NCI-H128 (cell line): ENCODE results near the gene FGF12.

Source experiments
- DNase-seq: peaks from one replicate; lab custom pipeline; 2025; ENCODE audit not compliant: unreplicated experiment; lab: John Stamatoyannopoulos, UW

FGF12 gene

GRCh38 chr3:192687488-192688152 is 39.7 kb downstream of the FGF12 start:
- no peak for DNase-seq

GRCh38 chr3:192685801-192686200 is 41.5 kb downstream of the FGF12 start:
- no peak for DNase-seq

DNA sequence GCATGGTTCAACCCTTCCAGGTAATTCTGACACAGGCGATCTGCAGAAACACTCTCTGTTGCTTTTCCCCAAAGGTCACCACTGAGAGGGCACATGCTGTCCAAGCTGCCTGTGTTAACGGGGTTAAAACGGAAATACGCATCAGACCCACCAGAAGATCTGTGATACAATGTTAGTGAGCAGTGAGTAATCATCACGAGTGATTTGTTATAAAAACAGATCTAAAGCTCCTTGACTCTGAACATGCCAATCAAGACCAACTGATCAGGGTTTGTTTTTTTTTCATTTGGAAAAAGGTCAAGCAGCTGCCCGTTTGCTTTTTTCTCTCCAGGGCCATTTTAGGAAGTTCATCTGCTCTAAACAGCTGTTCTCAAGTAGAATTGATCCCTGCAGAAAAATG is 43.2 kb downstream of the FGF12 start:
- no peak for DNase-seq

- DNase-seq = no peak
These were observed 51.2 kb downstream of the FGF12 start for GRCh38 chr3:192675958-192676649.

DNA sequence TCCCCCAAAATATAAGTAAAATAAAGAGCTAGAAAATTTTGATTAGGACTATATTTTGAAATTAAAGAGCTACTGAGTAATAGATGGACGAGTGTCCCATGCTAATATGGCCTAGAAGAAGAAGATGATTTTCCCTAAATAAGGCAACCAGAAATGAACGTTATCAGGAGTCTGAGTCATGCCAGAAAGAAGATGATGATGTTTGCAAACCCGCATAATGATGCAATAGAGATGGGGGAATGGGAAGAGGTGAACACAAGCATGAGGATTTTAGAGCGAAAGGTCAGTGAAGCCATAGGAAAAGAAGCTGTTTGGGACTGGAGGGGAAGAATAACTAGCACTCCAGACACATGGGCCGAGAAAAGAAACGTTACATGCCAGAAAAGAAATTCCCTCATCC is 71.7 kb downstream of the FGF12 start:
- DNase-seq = no peak

GRCh38 chr3:192655040-192655439 is 72.3 kb downstream of the FGF12 start:
- DNase-seq = no peak

- no peak for DNase-seq
These were observed 73.5 kb downstream of the FGF12 start for GRCh38 chr3:192653862-192654261.

DNA sequence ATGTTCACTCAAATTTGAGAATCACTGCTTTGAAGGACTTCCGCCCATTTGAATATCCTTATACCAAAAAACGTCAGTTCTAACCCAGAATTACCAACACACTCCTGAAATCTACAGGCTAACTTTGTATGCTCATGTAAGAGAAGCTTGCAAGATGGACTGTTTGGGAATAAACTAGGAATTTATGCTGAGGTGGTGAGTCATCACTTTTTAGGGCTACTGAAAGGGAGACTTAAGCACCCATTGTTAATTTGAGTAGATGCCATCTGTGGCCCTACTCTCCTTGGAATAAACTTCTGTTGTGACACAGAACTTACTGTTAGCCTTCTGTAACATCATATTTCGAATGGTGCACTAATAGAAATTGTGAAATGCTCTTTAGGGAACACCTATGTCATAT is 74.6 kb downstream of the FGF12 start:
- DNase-seq = no peak

DNA sequence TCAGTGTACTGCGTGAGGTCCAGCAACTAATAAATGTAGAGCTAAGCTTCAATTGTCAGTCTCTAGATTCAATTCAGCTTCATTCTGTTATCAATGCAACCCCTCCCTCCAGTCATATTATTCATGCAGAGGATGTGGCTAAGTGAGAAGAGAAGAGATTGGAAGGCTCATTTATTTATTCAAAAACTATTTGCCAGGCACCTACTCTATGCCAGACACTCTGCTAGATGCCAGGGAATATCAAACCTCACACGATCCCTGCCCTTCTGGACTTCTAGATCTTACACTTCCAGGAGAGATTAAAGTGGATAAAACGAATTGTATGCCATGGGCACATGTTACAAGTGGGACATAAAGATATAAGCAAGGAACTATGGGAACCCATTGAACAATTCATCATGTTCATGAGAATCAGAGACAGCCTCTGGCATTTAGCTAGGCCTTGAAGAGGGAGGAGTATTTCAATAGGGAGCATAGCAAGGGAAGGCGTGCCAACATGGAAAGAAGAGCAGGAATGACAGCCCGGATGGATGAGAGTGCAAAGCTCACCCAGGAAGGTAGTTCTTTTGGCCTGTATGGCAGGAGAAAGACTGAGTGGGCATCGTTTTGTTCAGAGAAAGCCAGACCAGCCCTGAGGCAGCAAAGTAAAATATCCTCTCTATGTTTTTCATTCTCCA is 75.4 kb downstream of the FGF12 start:
- DNase-seq = no peak

DNA sequence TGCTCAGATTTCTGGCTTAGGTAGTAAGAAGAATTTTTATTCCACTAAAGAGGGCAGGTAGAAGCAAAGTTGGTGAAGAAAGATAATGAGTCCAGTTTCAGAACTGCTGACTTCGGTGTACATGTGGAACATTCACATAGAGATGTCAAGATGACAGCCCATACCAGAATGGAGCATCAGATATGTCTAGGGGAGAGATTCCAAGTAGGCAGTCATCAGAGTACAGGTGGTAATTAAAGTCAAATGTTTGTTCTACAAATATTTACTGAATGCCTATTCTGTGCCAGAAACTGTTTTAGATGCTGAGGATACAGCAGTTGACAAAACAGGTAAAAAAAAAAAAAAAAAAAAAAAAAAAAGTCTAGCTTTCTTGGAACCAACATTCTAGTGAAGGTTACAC is 81.9 kb downstream of the FGF12 start:
- no peak for DNase-seq

DNA sequence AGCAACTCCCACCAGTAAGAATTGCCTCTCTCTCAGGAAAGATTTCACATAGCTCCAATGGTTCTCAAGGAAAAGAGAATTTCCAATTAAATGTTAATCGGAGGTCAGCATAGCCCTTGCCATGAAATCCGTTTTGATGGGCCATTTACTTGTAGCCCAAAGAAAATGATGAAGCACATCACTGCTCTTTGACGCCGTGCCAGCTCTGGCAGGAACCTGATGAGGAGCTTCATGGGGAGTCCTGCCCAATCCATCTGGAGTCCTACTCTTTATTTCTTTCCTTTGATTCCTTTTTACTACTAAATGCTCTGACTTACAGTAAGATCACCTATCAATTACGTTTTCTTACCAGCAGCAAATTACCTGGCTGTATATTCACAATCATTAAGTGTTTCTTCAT is 84.7 kb downstream of the FGF12 start:
- DNase-seq = no peak

DNA sequence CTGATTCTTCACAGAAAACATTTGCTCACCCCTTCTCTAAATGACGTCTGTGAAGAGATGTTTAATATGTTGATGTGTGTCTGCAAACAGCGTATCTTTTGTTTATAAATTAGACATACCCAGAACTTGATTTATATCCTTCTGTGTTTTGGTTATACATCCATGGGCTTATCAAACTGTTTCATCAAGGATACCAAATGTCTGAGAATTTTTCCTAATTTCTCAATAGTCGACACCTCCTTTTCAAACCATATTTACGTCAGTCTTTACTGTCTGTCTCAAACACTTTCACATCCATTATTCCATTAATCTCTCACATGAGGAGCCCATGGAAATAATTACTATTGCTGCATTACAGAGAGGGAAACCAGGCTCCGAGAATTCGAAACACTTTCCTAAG is 85.4 kb downstream of the FGF12 start:
- no peak for DNase-seq

DNA sequence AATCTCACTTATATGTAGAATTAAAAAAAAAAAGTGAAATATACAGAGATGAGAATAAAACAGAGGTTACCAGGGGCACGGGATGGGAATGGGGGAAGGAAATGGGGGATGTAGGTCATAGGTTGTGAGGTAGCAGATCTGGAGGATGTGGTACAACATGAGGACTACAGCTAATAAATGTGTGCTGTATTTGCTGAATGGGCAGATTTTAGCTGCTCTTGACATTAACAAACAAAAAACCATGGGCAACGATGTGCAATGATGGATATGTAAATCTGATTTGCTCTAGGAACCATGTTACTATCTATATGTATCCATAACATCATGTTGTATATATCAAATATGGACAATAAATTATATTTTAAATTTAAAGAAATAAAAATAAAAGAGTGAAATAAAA is 87.4 kb downstream of the FGF12 start:
- DNase-seq = no peak

DNA sequence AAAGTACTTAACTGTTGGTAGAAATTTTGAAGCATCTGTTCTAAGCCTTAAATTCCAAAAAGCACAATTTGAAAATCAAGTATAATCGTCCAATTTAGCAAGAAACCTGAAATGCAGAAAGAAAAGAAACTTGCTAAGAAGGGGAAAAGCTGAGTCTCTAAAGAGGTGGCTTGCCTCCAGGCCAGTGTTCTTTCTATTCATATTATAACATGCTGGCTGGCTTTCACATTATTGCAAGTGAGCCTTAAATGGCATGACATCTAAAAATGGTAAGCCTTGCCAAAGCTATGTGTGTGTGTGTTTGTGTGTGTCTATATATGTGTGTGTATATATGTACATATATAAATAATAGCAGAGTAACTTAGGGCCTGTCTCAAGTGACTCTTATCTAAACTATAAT is 89.5 kb downstream of the FGF12 start:
- DNase-seq = no peak

GRCh38 chr3:192636517-192637444 is 90.6 kb downstream of the FGF12 start:
- no peak for DNase-seq

GRCh38 chr3:192629429-192629828 is 97.9 kb downstream of the FGF12 start:
- DNase-seq = no peak

DNA sequence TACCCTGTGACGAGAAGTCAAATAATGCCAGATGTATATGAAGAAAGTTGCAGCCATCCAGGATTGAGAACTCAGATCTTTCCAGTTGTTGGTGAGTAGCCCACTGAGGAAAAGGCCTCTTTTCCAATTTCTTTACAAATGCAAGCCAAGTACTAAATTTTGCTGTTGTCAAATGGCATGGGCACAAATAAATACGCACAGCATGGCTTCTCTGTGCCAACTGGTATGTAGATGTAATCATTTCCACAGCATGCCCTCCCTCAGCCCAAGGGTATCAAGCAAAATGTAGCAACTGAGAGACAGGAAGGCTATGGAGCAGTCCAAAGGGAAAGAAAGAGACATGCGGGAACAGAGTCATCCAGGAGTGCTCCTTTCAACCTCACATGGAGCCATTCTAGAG is 105.4 kb downstream of the FGF12 start:
- no peak for DNase-seq

DNA sequence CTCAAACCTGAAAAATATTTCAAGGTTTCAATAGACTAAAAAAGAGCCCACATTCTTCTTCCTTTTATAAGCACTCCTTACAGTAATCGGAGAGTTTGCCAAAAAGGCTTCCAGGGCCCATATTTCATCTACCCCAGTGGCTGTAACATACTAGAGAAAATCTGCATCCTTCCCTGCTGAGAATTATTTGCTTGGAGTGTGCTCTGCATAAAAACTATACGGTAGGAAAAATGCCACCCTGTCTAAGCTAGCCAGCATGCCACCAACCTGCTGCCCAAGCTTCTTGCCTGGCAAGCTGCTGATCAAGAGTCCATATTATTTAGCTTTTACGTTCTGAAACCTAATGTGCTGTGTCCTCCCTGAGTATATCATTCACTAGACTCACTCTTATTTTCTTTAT is 107.1 kb downstream of the FGF12 start:
- no peak for DNase-seq

DNA sequence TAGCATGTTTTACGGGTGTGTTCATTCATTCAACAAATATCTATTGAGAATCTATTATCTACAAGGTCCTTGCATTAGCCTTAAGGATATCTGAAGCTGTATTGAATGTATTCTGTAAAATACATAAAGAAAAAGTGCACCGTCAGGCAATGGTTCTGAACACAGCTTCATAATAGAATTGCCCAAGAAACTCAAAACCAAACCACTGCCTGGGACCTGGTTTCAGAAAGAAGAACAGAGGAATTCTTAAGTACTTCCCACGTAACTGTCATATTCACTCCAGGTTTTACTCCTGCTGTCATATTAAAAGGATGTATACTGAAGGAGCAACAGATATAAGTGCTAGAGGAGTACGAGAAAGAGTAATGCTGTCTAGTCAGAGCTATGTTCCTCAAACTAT is 115.9 kb downstream of the FGF12 start:
- DNase-seq = no peak

GRCh38 chr3:192608726-192609600 is 118.4 kb downstream of the FGF12 start:
- DNase-seq = no peak
